AG04450 (cell line): ENCODE measurements around the gene KLLN. TPM values are rescaled to one million over a fixed set of nuclear protein-coding genes. Genes with fewer than 3 reads are reported as not detected.
"Not testable (repeated sequence)": the region's sequence is repeated elsewhere in the genome, so short reads cannot be mapped to it uniquely, and the experiment has no call there.

ENCODE experiments used
- CTCF ChIA-PET: fragments of 300-600, 350-600 bp; formaldehyde crosslinking; extraction: SDS; loops from one replicate; lab custom pipeline; 2022; ENCODE audit warnings: antibody characterized with exemption, inconsistent platforms; lab: Charles Lee
- POLR2A ChIA-PET: fragments of 350-600 bp; formaldehyde crosslinking; extraction: SDS; loops from one replicate; lab custom pipeline; 2021; ENCODE audit warnings: antibody characterized with exemption, inconsistent platforms; lab: Yijun Ruan, JAX
- DNase-seq: peaks from one replicate; pipeline ENCODE4 v3.0.0-alpha.2; 2011; ENCODE audit warnings: low read depth, low spot score
- H3K27ac ChIP-seq: one replicate; pipeline ENCODE4 v1.5.1; 2012; ENCODE audit warnings: low read depth, low read length, control low read depth
- H3K27me3 ChIP-seq: one replicate; pipeline ENCODE4 v1.6.0; 2012; ENCODE audit warnings: low read length; ENCODE audit not compliant: control insufficient read depth, insufficient read depth
- H3K4me3 ChIP-seq: 2 replicates; pipeline ENCODE4 v1.5.1; 2011; ENCODE audit warnings: mild to moderate bottlenecking, low read depth, low read length, control low read depth
- H3K9me3 ChIP-seq: 2 replicates; pipeline ENCODE4 v1.5.1; 2012; ENCODE audit warnings: low read length; ENCODE audit not compliant: control insufficient read depth, insufficient read depth
- polyA plus RNA-seq: library from polyadenylated mRNA; depleted of rRNA; stranded (reverse); fragments of >200 nt; gene quantifications from 2 replicates; pipeline ENCODE4 v1.2.3, GENCODE V29; 2011
- TF ChIP-seq, protein P1 (sequence below): IDR thresholded peaks from 2 replicates; pipeline ENCODE4 v1.5.1; 2011; ENCODE audit warnings: low read depth, low read length, control low read depth, inconsistent platforms

The KLLN gene
- polyA plus RNA-seq, 1 experiment, result 0.58 TPM

GRCh38 chr10:87861953-87862678 lies 1.2 kb downstream of the KLLN start:
- Histone ChIP-seq H3K4me3 (peak overlapping the region; percentile 91), H3K27ac (peak overlapping the region; percentile 84), H3K9me3 (no peaks in the 10 kb centered on the region), H3K27me3 (no peaks in the 10 kb centered on the region)
- TF ChIP-seq, protein P1, sequence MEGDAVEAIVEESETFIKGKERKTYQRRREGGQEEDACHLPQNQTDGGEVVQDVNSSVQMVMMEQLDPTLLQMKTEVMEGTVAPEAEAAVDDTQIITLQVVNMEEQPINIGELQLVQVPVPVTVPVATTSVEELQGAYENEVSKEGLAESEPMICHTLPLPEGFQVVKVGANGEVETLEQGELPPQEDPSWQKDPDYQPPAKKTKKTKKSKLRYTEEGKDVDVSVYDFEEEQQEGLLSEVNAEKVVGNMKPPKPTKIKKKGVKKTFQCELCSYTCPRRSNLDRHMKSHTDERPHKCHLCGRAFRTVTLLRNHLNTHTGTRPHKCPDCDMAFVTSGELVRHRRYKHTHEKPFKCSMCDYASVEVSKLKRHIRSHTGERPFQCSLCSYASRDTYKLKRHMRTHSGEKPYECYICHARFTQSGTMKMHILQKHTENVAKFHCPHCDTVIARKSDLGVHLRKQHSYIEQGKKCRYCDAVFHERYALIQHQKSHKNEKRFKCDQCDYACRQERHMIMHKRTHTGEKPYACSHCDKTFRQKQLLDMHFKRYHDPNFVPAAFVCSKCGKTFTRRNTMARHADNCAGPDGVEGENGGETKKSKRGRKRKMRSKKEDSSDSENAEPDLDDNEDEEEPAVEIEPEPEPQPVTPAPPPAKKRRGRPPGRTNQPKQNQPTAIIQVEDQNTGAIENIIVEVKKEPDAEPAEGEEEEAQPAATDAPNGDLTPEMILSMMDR, result 0 out of 2 replicates have a peak, but pooled peaks have one; percentile 4
- DNase-seq, result peak; percentile 97
- ChIA-PET CTCF (interaction anchor here (2.3 to 2.6 kb wide), 2 partner anchors 527 to 691 kb away, joined by 6 to 19 read pairs; no protein-coding TSS in a partner anchor), POLR2A (interaction anchor here (0.6 to 3.0 kb wide), 14 partner anchors 10 to 721 kb away, joined by 3 to 23 read pairs (median 4); partner anchors contain the start of genes MINPP1 and RNLS)

GRCh38 chr10:87861566-87861952 lies 1.8 kb downstream of the KLLN start:
- H3K4me3 ChIP-seq, result peak overlapping the region; percentile 91
- POLR2A ChIA-PET, result interaction anchor here (1.3 to 3.0 kb wide), 8 partner anchors 16 to 721 kb away, joined by 3 to 23 read pairs (median 4); partner anchors contain the start of genes MINPP1 and RNLS
- TF ChIP-seq, protein P1, result 0 out of 2 replicates have a peak, but pooled peaks have one; percentile 9
- no peaks in the 10 kb centered on the region for H3K27me3 ChIP-seq
- DNase-seq, result peak; percentile 53
- H3K27ac ChIP-seq, result peak overlapping the region; percentile 84
- no peaks in the 10 kb centered on the region for H3K9me3 ChIP-seq
- CTCF ChIA-PET, result interaction anchor here (2.3 to 2.6 kb wide), 2 partner anchors 528 to 691 kb away, joined by 6 to 19 read pairs; no protein-coding TSS in a partner anchor

GRCh38 chr10:87860816-87861403 lies 2.4 kb downstream of the KLLN start:
- Histone ChIP-seq H3K9me3 (no peaks in the 10 kb centered on the region), H3K27ac (no peak overlapping the region), H3K4me3 (no peak overlapping the region), H3K27me3 (no peaks in the 10 kb centered on the region)
- ChIA-PET POLR2A (interaction anchor here (1.3 to 3.0 kb wide), 7 partner anchors 15 to 722 kb away, joined by 3 to 23 read pairs (median 4); partner anchors contain the start of genes MINPP1 and RNLS), CTCF (interaction anchor here (2.3 to 2.6 kb wide), 2 partner anchors 528 to 692 kb away, joined by 6 to 19 read pairs; no protein-coding TSS in a partner anchor)
- DNase-seq, result no peak
- TF ChIP-seq, protein P1, result no peak

DNA sequence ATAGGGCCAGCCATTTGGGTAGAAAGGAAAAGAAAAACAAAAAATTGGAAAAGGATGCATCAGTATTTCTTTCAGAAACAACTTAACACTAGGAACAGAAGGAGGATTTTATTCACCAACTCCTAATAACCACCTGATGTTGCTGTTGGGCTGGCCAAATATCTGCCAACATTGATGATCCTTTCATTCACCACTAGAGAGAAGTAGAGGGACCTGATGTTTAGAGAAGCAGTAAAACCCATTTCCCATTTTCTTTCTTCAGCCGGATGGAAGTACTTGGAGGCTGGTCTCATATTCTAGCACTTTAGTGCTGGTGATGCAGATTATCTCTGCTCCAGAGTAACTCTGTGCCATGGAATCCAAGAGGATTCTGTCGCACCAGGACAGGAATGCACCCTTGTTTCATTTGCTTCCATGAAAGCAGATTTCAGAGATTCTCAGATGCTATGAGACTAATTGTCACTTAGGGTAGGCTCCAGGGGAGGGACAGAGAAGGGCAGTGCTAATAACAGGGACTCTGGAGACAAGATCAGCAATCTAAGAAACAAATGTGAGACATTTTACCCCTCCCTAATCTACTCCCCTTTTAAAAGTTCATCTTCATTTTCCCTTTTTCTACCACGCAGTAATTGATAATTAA lies 3.1 kb downstream of the KLLN start:
- CTCF ChIA-PET, result interaction anchor here (1.8 to 2.6 kb wide), 2 partner anchors 10 to 529 kb away, joined by 8 to 19 read pairs; no protein-coding TSS in a partner anchor
- DNase-seq, result no peak

GRCh38 chr10:87855665-87856064 lies 7.7 kb downstream of the KLLN start:
- H3K4me3 ChIP-seq, H3K27me3 ChIP-seq, DNase-seq, CTCF ChIA-PET, H3K9me3 ChIP-seq, H3K27ac ChIP-seq, POLR2A ChIA-PET: not testable (repeated sequence)

More for the DNA sequence above, 3.1 kb downstream of the KLLN start:
- POLR2A ChIA-PET, result no interaction called here
- Histone ChIP-seq H3K4me3 (no peak overlapping the region), H3K27me3 (no peaks in the 10 kb centered on the region), H3K27ac (no peak overlapping the region), H3K9me3 (no peaks in the 10 kb centered on the region)
- TF ChIP-seq, protein P1, result peak; percentile 51

GRCh38 chr10:87855247-87855646 lies 8.1 kb downstream of the KLLN start:
- CTCF ChIA-PET, result interaction anchor here (0.6 kb wide), 1 partner anchor 179 kb away, joined by 8 read pairs; no protein-coding TSS in a partner anchor
- POLR2A ChIA-PET, result interaction anchor here (1.2 kb wide), 1 partner anchor 10 kb away, joined by 3 read pairs; no protein-coding TSS in a partner anchor
- not testable (repeated sequence) for DNase-seq

More at GRCh38 chr10:87855247-87855646, 8.1 kb downstream of the KLLN start:
- H3K9me3 ChIP-seq, H3K4me3 ChIP-seq, H3K27me3 ChIP-seq, H3K27ac ChIP-seq: not testable (repeated sequence)
